ENCODE results near the gene NCS1.

GRCh38 chr9:130128251-130128650, 44.0 kb upstream of the NCS1 start:
- no peak for TF ChIP-seq EZH2 (IDR thresholded peaks at IDR 0.05; ENCODE audit: low read depth, low read length, severe bottlenecking)
- TF ChIP-seq POLR2A (IDR thresholded peaks at IDR 0.05; ENCODE audit: control extremely low read depth in 1 of 2, low read depth in 2 of 2, low read length in 2 of 2) = no peak
- TF ChIP-seq, protein P1, sequence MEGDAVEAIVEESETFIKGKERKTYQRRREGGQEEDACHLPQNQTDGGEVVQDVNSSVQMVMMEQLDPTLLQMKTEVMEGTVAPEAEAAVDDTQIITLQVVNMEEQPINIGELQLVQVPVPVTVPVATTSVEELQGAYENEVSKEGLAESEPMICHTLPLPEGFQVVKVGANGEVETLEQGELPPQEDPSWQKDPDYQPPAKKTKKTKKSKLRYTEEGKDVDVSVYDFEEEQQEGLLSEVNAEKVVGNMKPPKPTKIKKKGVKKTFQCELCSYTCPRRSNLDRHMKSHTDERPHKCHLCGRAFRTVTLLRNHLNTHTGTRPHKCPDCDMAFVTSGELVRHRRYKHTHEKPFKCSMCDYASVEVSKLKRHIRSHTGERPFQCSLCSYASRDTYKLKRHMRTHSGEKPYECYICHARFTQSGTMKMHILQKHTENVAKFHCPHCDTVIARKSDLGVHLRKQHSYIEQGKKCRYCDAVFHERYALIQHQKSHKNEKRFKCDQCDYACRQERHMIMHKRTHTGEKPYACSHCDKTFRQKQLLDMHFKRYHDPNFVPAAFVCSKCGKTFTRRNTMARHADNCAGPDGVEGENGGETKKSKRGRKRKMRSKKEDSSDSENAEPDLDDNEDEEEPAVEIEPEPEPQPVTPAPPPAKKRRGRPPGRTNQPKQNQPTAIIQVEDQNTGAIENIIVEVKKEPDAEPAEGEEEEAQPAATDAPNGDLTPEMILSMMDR (IDR thresholded peaks at IDR 0.05; ENCODE audit: control extremely low read depth in 1 of 3, insufficient read depth in 1 of 3, low read depth in 1 of 3, low read length in 3 of 3) = no peak
- TF ChIP-seq JUN (IDR thresholded peaks at IDR 0.05; ENCODE audit: low read depth, low read length) = no peak
- TF ChIP-seq ZNF274 (IDR thresholded peaks at IDR 0.05; ENCODE audit: borderline replicate concordance, extremely low read depth, low read length) = no peak
- TF ChIP-seq JUND (IDR thresholded peaks at IDR 0.05; ENCODE audit: low read length) = no peak
- TF ChIP-seq SP1 (IDR thresholded peaks at IDR 0.05; ENCODE audit: low read depth, low read length) = no peak
- TF ChIP-seq KDM5A (IDR thresholded peaks at IDR 0.05; ENCODE audit: low read length) = no peak
- TF ChIP-seq RAD21 (IDR thresholded peaks at IDR 0.05 in 1 of 2, conservative IDR thresholded peaks at IDR 0.05 in 1 of 2; ENCODE audit: low read depth in 2 of 2, low read length in 2 of 2) = no peak
- no peak for TF ChIP-seq EP300 (IDR thresholded peaks at IDR 0.05; ENCODE audit: borderline replicate concordance in 1 of 2, low read depth in 2 of 2, low read length in 2 of 2)
- TF ChIP-seq SP2 (IDR thresholded peaks at IDR 0.05; ENCODE audit: low read length) = no peak
- TF ChIP-seq POLR2AphosphoS5 (IDR thresholded peaks at IDR 0.05; ENCODE audit: low read depth, low read length) = no peak
- no peak for TF ChIP-seq TCF12 (IDR thresholded peaks at IDR 0.05; ENCODE audit: low read depth, low read length)

Measured in H1 (cell line).